GM10266 (cell line): ENCODE data around the gene CNTNAP1.
A peak's percentile ranks its signal among the peaks of the same experiment; 100 is the strongest.
"Not testable (repeated sequence)": the region's sequence is repeated elsewhere in the genome, so short reads cannot be mapped to it uniquely, and the experiment has no call there.

Experiments used
- DNase-seq: peaks from one replicate; pipeline ENCODE4 v3.0.0; 2012; ENCODE audit errors: extremely low spot score
- TF ChIP-seq, protein P1 (sequence below): IDR thresholded peaks from 2 replicates; pipeline ENCODE4 v1.5.1; 2012; ENCODE audit warnings: mild to moderate bottlenecking, low read depth; ENCODE audit not compliant: control insufficient read depth, insufficient read depth; ENCODE audit errors: missing control alignments

CNTNAP1 gene

DNA sequence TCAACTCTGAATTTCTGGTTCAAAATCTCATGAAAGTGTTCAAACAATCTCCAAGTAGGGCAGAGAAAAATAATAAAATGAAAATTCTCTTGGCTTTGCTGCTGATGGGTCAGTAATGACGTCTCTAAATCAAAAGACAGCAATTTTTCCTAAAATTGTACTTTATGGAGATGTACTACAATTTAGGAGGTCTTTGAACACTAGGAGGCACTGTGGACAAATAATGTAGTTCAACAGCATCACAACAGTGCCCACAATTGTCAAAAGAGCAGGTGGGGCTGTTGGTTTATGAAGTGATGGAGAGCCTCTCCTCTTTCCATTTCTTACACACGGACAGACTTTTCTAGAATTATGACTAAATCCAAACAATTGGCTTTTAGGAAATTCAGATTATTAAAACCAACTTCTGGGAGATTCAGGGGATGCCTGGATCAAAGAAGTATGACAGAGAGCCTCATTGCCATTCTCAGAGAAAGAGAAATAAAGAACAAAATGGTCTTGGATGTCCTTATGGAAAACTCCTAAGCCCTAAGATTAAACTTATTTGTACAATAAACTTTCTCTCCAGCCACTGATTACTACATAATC, 38.8 kb downstream of the CNTNAP1 start:
- TF ChIP-seq, protein P1, sequence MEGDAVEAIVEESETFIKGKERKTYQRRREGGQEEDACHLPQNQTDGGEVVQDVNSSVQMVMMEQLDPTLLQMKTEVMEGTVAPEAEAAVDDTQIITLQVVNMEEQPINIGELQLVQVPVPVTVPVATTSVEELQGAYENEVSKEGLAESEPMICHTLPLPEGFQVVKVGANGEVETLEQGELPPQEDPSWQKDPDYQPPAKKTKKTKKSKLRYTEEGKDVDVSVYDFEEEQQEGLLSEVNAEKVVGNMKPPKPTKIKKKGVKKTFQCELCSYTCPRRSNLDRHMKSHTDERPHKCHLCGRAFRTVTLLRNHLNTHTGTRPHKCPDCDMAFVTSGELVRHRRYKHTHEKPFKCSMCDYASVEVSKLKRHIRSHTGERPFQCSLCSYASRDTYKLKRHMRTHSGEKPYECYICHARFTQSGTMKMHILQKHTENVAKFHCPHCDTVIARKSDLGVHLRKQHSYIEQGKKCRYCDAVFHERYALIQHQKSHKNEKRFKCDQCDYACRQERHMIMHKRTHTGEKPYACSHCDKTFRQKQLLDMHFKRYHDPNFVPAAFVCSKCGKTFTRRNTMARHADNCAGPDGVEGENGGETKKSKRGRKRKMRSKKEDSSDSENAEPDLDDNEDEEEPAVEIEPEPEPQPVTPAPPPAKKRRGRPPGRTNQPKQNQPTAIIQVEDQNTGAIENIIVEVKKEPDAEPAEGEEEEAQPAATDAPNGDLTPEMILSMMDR = peak; percentile 63
- peak; percentile 66 for DNase-seq

DNA sequence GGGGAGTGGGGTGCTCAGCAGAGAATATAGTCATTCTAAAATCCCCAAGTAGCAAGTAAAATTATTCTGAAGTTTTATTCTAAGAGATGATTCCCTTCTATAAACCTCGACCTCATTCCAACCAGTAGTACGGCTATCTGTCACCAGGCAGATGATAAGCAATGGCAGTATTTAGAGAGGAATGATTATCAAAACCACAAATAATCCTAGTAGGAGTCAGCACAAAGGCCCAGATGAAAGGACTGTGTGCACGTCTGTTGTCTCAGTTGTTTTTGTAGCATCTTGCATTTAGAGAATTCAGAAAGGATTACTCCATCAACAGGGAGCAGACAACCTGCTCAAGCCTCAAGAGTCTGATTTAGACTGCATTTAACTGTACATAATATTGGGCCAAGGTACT, 41.3 kb downstream of the CNTNAP1 start:
- TF ChIP-seq, protein P1 = no peak
- no peak for DNase-seq

DNA sequence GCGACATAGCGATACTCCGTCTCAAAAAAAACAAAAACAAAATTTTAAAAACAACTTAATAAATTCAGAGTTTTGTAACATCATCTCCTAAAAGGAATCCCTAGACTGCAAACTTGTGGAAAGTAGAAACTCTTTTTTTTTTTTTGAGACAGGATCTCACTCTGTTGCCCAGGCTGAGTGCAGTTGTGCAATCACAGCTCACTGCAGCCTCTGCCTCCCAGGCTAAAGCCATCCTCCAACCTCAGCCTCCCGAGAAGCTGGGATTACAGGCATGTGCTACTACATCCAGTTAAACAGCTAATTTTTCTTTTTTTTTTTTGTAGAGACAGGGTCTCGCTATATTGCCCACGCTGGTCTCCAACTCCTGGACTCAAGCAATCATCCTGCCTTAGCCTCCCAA, 42.8 kb downstream of the CNTNAP1 start:
- no peak for DNase-seq

DNA sequence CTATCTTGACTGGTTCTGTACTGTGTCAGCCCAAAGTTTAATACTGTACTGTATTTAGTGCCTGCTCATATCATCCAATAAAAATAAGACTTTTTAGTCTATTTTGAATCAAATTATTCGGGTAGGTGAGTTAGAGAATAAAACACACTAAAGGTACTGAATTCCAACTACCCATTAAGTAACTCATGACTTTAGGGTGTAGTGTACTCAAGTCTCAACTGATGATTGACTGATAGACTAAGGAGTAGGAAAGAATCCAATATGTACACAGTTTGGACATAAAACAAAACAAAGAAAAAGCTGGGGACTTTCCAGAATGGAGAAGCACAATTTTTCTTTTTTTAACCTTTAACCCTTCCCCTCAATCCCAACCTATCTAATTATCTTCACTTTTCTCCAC, 58.4 kb downstream of the CNTNAP1 start:
- TF ChIP-seq, protein P1 = no peak
- DNase-seq = no peak

More for the DNA sequence above, 42.8 kb downstream of the CNTNAP1 start:
- TF ChIP-seq, protein P1 = no peak

DNA sequence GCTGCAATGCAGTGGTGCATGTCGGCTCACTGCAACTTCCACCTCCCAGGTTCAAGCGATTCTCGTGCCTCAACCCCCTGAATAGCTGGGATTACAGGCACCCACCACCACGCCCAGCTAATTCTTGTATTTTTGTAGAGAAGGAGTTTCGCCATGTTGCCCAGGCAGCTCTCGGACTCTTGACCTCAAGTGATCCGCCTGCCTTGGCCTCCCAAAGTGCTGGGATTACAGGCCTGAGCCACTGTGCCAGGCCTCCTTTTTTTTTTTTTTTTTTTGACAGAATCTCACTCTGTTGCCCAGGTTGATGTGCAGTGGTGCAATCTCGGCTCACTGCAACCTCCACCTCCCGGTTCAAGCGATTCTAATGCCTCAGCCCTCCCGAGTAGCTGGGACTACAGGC, 60.6 kb downstream of the CNTNAP1 start:
- not testable (repeated sequence) for DNase-seq

DNA sequence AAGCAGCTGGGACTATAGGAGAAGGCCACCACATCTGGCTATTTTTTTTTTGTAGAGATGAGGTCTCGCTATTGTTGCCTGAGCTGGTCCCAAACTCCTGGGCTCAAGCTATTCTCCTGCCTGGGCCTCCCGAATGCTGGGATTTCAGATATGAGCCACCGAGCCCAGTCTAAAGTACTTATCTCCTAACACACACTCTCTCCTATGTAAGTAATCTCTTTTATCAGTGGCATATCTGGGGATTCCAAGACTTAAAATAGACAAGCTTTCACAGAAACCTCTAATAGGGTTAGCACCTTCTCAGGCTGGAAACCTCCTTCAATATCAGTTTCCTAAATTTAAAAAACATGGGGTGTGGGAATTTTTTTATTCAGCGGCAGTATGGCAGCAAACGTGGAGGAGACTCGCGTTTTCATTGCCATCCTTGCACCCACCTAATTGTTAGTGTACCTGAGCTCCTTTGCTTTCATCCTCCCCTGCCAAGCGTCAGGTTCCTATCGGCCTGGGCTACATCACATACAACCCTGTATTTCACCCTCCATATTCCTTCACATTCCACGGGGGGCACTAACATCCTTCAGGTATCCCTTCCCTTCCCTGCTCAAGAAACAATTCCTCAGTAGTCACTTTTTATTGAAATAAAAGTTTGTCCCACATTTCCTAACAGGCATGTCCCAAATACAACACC, 61.4 kb downstream of the CNTNAP1 start:
- DNase-seq = no peak
- TF ChIP-seq, protein P1 = no peak

DNA sequence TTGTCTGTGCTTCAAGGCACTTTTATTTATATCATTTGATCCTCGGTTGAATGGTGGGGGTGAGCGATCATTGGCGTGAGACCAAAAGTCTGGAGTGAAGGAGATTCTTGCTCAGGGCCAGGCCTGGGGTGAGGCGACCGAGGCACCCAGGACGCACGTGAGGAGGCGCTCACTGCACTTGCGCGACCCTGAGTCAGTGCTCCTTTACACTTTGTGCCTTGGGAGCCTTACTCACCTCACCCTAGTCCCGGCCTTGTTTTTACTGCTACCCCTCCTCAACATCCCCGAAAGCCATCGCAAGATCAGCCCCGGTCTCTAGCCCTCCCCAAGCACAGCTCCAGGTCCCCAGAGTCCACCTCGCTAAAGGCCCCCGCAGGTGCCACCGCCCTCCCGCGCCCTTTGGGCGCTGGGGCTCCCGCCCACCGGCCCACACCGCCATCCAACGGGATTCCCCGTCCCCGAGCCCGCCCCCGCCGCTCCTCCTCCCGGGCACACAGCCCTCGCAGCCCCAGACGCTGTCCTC, 62.0 kb downstream of the CNTNAP1 start:
- peak; percentile 70 for DNase-seq
- TF ChIP-seq, protein P1 = no peak
